Fibroblast of pulmonary artery (primary cell): Measurements from ENCODE around the gene TSPAN7.
A peak's percentile ranks its signal among the peaks of the same experiment; 100 is the strongest.

Experiments used
- DNase-seq: peaks from one replicate; pipeline ENCODE4 v3.0.0-alpha.2; 2010; ENCODE audit warnings: low read depth
- H3K4me3 ChIP-seq: replicated peaks from 2 replicates; pipeline ENCODE4 v1.5.1; 2011; ENCODE audit warnings: low read depth, mild to moderate bottlenecking, control low read depth, low read length, moderate library complexity
- CTCF ChIP-seq: IDR thresholded peaks from 2 replicates; pipeline ENCODE4 v1.5.1; 2011; ENCODE audit warnings: mild to moderate bottlenecking, control low read depth, low read length, inconsistent platforms; ENCODE audit errors: missing control alignments

Gene TSPAN7

GRCh38 chrX:38717871-38718270, 156.5 kb downstream of the TSPAN7 start:
- DNase-seq: peak; percentile 22
- no peak overlapping the region for H3K4me3 ChIP-seq
- TF ChIP-seq CTCF: peak; percentile 52

GRCh38 chrX:38718311-38718710, 157.0 kb downstream of the TSPAN7 start:
- TF ChIP-seq CTCF: no peak
- DNase-seq: no peak
- no peak overlapping the region for H3K4me3 ChIP-seq

- H3K4me3 ChIP-seq: no peak overlapping the region
- DNase-seq: peak; percentile 1
- no peak for TF ChIP-seq CTCF
Observed at GRCh38 chrX:38726612-38727011, 165.3 kb downstream of the TSPAN7 start.

- no peak for TF ChIP-seq CTCF
- no peak overlapping the region for H3K4me3 ChIP-seq
- DNase-seq: no peak
Observed at GRCh38 chrX:38727668-38728067, 166.3 kb downstream of the TSPAN7 start.

GRCh38 chrX:38732866-38733265, 171.5 kb downstream of the TSPAN7 start:
- TF ChIP-seq CTCF: no peak
- no peak for DNase-seq

More at GRCh38 chrX:38732866-38733265, 171.5 kb downstream of the TSPAN7 start:
- H3K4me3 ChIP-seq: no peak overlapping the region
